ENCODE measurements around the gene EZH1. TPM values are rescaled to one million over a fixed set of nuclear protein-coding genes. Genes with fewer than 3 reads are reported as not detected.

Gene EZH1
- total RNA-seq (ENCODE audit: low replicate concordance) = 30.6 and 37.6 TPM in 2 replicates
- long read RNA-seq, partial matches to known transcripts = 7 of 11 reads
- long read RNA-seq, other reads (novel, unspliced or antisense) = 2 of 11 reads

GRCh38 chr17:42744806-42745617 is at the start of gene EZH1:
EZH1 (minus strand) TSS chr17:42745040; CDS start chr17:42728941, 16,099 bp downstream.
- no peaks in the 10 kb centered on the region for H3K9me3 Mint-ChIP-seq
- no peak for TF ChIP-seq CTCF (conservative IDR thresholded peaks at IDR 0.05)
- DNase-seq (ENCODE audit: extremely low spot score, unreplicated experiment) = peak; percentile 97

GRCh38 chr17:42792545-42792944 is 47.7 kb upstream of the EZH1 start:
- H3K27ac Mint-ChIP-seq = no peak overlapping the region
- H3K4me3 Mint-ChIP-seq = no peak overlapping the region
- H3K4me1 Mint-ChIP-seq (ENCODE audit: unreplicated experiment) = peaks cover 8% of the 10 kb centered on the region
- peaks cover 5% of the 10 kb centered on the region for H3K36me3 Mint-ChIP-seq
- H3K9me3 Mint-ChIP-seq = no peaks in the 10 kb centered on the region
- no peak for DNase-seq (ENCODE audit: extremely low spot score, unreplicated experiment)
- TF ChIP-seq CTCF (conservative IDR thresholded peaks at IDR 0.05) = no peak
- peaks cover 15% of the 10 kb centered on the region for H3K27me3 Mint-ChIP-seq

More at GRCh38 chr17:42744806-42745617, at the start of gene EZH1:
- Mint-ChIP-seq H3K27ac (peak within 1 kb of the TSS; percentile 96), H3K4me1 (ENCODE audit: unreplicated experiment) (peaks cover 13% of the 10 kb centered on the region), H3K36me3 (no peaks in the 10 kb centered on the region), H3K27me3 (peaks cover 7% of the 10 kb centered on the region), H3K4me3 (peak within 1 kb of the TSS; percentile 95)

GRCh38 chr17:42791948-42792347 is 47.1 kb upstream of the EZH1 start:
- peaks cover 19% of the 10 kb centered on the region for H3K27me3 Mint-ChIP-seq
- no peak for TF ChIP-seq CTCF (conservative IDR thresholded peaks at IDR 0.05)
- peaks cover 5% of the 10 kb centered on the region for H3K36me3 Mint-ChIP-seq
- no peak overlapping the region for H3K27ac Mint-ChIP-seq
- H3K9me3 Mint-ChIP-seq = no peaks in the 10 kb centered on the region
- H3K4me1 Mint-ChIP-seq (ENCODE audit: unreplicated experiment) = peaks cover 5% of the 10 kb centered on the region
- no peak for DNase-seq (ENCODE audit: extremely low spot score, unreplicated experiment)
- H3K4me3 Mint-ChIP-seq = no peak overlapping the region

GRCh38 chr17:42787266-42787665 is 42.4 kb upstream of the EZH1 start:
- H3K27me3 Mint-ChIP-seq = peaks cover 49% of the 10 kb centered on the region
- peaks cover 6% of the 10 kb centered on the region for H3K36me3 Mint-ChIP-seq
- H3K9me3 Mint-ChIP-seq = no peaks in the 10 kb centered on the region
- H3K4me3 Mint-ChIP-seq = no peak overlapping the region
- TF ChIP-seq CTCF (conservative IDR thresholded peaks at IDR 0.05) = no peak
- H3K4me1 Mint-ChIP-seq (ENCODE audit: unreplicated experiment) = peaks cover 6% of the 10 kb centered on the region
- H3K27ac Mint-ChIP-seq = no peak overlapping the region
- DNase-seq (ENCODE audit: extremely low spot score, unreplicated experiment) = no peak

- H3K27ac Mint-ChIP-seq = no peak overlapping the region
- peaks cover 6% of the 10 kb centered on the region for H3K36me3 Mint-ChIP-seq
- H3K4me3 Mint-ChIP-seq = no peak overlapping the region
- peaks cover 6% of the 10 kb centered on the region for H3K4me1 Mint-ChIP-seq (ENCODE audit: unreplicated experiment)
- TF ChIP-seq CTCF (conservative IDR thresholded peaks at IDR 0.05) = no peak
- no peaks in the 10 kb centered on the region for H3K9me3 Mint-ChIP-seq
- no peak for DNase-seq (ENCODE audit: extremely low spot score, unreplicated experiment)
- H3K27me3 Mint-ChIP-seq = peaks cover 55% of the 10 kb centered on the region
These were observed 40.2 kb upstream of the EZH1 start for GRCh38 chr17:42784811-42785592.

Data from type B pancreatic cell (in vitro differentiated cells).